H1 (cell line): ENCODE measurements around the gene FSTL4. TPM values are rescaled to one million over a fixed set of nuclear protein-coding genes. Genes with fewer than 3 reads are reported as not detected.

Experiments
- CTCF ChIA-PET: fragments of 300-600 bp; sonication (Branson Sonifier 250); formaldehyde crosslinking; loops from one replicate; lab custom pipeline; 2021; ENCODE audit not compliant: partially characterized antibody; lab: Charles Lee
- POLR2A ChIA-PET: fragments of 300-600 bp; sonication (Branson Sonifier 250); formaldehyde crosslinking; loops from one replicate; lab custom pipeline; 2021; ENCODE audit warnings: inconsistent platforms; ENCODE audit not compliant: partially characterized antibody; lab: Charles Lee
- DNase-seq, 2 experiments: peaks; one replicate each; pipeline versions ENCODE4 v3.0.0 to v3.0.0-alpha.2; 2010 to 2022; ENCODE audit warnings: low spot score in 2 of 2, low read depth in 1 of 2, mixed read lengths in 1 of 2
- FAIRE-seq: peaks from 2 replicates; lab custom pipeline; 2011; peaks lifted over from hg19 to GRCh38; lab: Jason Lieb, UNC
- H2AFZ ChIP-seq: 2 replicates; pipeline ENCODE4 v1.8.1; 2012; ENCODE audit warnings: low read length, inconsistent platforms
- H2AK5ac ChIP-seq: 2 replicates; pipeline ENCODE4 v1.6.1; 2013; ENCODE audit warnings: low read depth, low read length
- H2BK120ac ChIP-seq: replicated peaks from 2 replicates; pipeline ENCODE3; 2013; ENCODE audit warnings: low read depth, low read length, inconsistent platforms
- H2BK12ac ChIP-seq: 2 replicates; pipeline ENCODE4 v1.6.1; 2013; ENCODE audit warnings: low read depth, low read length
- H2BK15ac ChIP-seq: 2 replicates; pipeline ENCODE4 v1.6.1; 2013; ENCODE audit warnings: low read length
- H2BK20ac ChIP-seq: 2 replicates; pipeline ENCODE4 v1.6.1; 2013; ENCODE audit warnings: low read length
- H2BK5ac ChIP-seq: 2 replicates; pipeline ENCODE4 v1.6.1; 2013; ENCODE audit warnings: low read depth, low read length
- H3K14ac ChIP-seq: 2 replicates; pipeline ENCODE4 v1.6.1; 2013; ENCODE audit warnings: inconsistent platforms; ENCODE audit not compliant: insufficient read length
- H3K18ac ChIP-seq: 2 replicates; pipeline ENCODE4 v1.6.1; 2013; ENCODE audit warnings: low read length; ENCODE audit errors: extremely low read depth
- H3K23ac ChIP-seq: 2 replicates; pipeline ENCODE4 v1.6.1; 2013; ENCODE audit warnings: inconsistent platforms; ENCODE audit not compliant: insufficient read length
- H3K23me2 ChIP-seq: 2 replicates; pipeline ENCODE4 v1.6.1; 2013; ENCODE audit warnings: low read depth, low read length
- H3K27ac ChIP-seq: 2 replicates; pipeline ENCODE4 v1.6.1; 2011; ENCODE audit warnings: low read depth, low read length, inconsistent platforms
- H3K27me3 ChIP-seq, 4 experiments: replicated peaks in 1 of 4; 1 replicate in 1 of 4; 2 replicates in 3 of 4; pipeline versions ENCODE4 v1.6.1 to v1.8.1; 2011 to 2013; ENCODE audit warnings: low read length in 3 of 4, mild to moderate bottlenecking in 3 of 4, inconsistent platforms in 2 of 4, mixed read lengths in 2 of 4, moderate library complexity in 1 of 4; ENCODE audit not compliant: control insufficient read depth in 3 of 4, insufficient read depth in 3 of 4; ENCODE audit errors: extremely low read depth in 1 of 4
- H3K36me3 ChIP-seq, 4 experiments: 2 replicates each; pipeline versions ENCODE4 v1.6.1 to v1.8.1; 2011 to 2013; ENCODE audit warnings: mild to moderate bottlenecking in 4 of 4, low read length in 3 of 4, moderate library complexity in 2 of 4, control low read depth in 1 of 4, inconsistent platforms in 1 of 4; ENCODE audit not compliant: insufficient read depth in 4 of 4, control insufficient read depth in 2 of 4
- H3K4ac ChIP-seq: replicated peaks from 2 replicates; pipeline ENCODE3; 2013; ENCODE audit warnings: low read length, low read depth, mixed read lengths, inconsistent platforms; ENCODE audit not compliant: insufficient read length
- H3K4me1 ChIP-seq, 4 experiments: replicated peaks in 1 of 4; 1 replicate in 1 of 4; 2 replicates in 3 of 4; pipeline versions ENCODE4 v1.6.1 to v1.8.1; 2011 to 2013; ENCODE audit warnings: low read length in 3 of 4, inconsistent platforms in 2 of 4, mixed read lengths in 1 of 4; ENCODE audit not compliant: insufficient read depth in 4 of 4, control insufficient read depth in 3 of 4
- H3K4me2 ChIP-seq, 2 experiments: 2 replicates each; pipeline versions ENCODE4 v1.6.1 to v1.8.1; 2011 to 2013; ENCODE audit warnings: low read depth in 2 of 2, low read length in 2 of 2, control low read depth in 1 of 2, inconsistent platforms in 1 of 2, mild to moderate bottlenecking in 1 of 2; ENCODE audit not compliant: insufficient read depth in 1 of 2
- H3K4me3 ChIP-seq, 4 experiments: fragments of 200-600, 300-600 bp in 1 of 4; sonication (generic), shearing (Covaris generic), sonication (Bioruptor Twin) in 1 of 4; 2 replicates each; pipeline versions ENCODE4 v1.5.1 to v1.8.1; 2011 to 2016; ENCODE audit warnings: low read length in 4 of 4, low read depth in 3 of 4, control low read depth in 2 of 4, inconsistent platforms in 2 of 4, mild to moderate bottlenecking in 2 of 4, mixed read lengths in 1 of 4, moderate library complexity in 1 of 4; ENCODE audit not compliant: insufficient read depth in 2 of 4; ENCODE audit errors: extremely low read depth in 1 of 4
- H3K56ac ChIP-seq: replicated peaks from 2 replicates; pipeline ENCODE3; 2013; ENCODE audit warnings: low read depth, mild to moderate bottlenecking, mixed read lengths, low read length, inconsistent platforms; ENCODE audit not compliant: insufficient read length
- H3K79me1 ChIP-seq: 2 replicates; pipeline ENCODE4 v1.6.1; 2013; ENCODE audit warnings: low read depth, low read length, control low read depth
- H3K79me2 ChIP-seq, 2 experiments: 2 replicates each; pipeline versions ENCODE4 v1.6.1 to v1.8.1; 2012 to 2013; ENCODE audit warnings: low read length in 2 of 2, mild to moderate bottlenecking in 2 of 2, inconsistent platforms in 1 of 2; ENCODE audit not compliant: insufficient read depth in 2 of 2, control insufficient read depth in 1 of 2
- H3K9ac ChIP-seq, 4 experiments: replicated peaks in 1 of 4; 1 replicate in 1 of 4; 2 replicates in 3 of 4; pipeline versions ENCODE4 v1.6.1 to v1.8.1; 2011 to 2013; ENCODE audit warnings: low read depth in 3 of 4, low read length in 3 of 4, control low read depth in 2 of 4, mild to moderate bottlenecking in 2 of 4, moderate library complexity in 2 of 4, inconsistent platforms in 1 of 4; ENCODE audit errors: extremely low read depth in 1 of 4
- H3K9me3 ChIP-seq, 2 experiments: 2 replicates each; pipeline versions ENCODE4 v1.6.1 to v1.8.1; 2012 to 2013; ENCODE audit warnings: mild to moderate bottlenecking in 2 of 2, moderate library complexity in 2 of 2, control low read depth in 1 of 2, inconsistent platforms in 1 of 2, low read depth in 1 of 2, low read length in 1 of 2, mixed read lengths in 1 of 2; ENCODE audit not compliant: insufficient read depth in 2 of 2
- H4K20me1 ChIP-seq, 2 experiments: replicated peaks in 1 of 2; 2 replicates each; pipeline versions ENCODE3 to v1.8.1; 2011 to 2013; ENCODE audit warnings: inconsistent platforms in 2 of 2, low read length in 2 of 2, mild to moderate bottlenecking in 1 of 2; ENCODE audit not compliant: insufficient read depth in 2 of 2, control insufficient read depth in 1 of 2
- H4K5ac ChIP-seq: 2 replicates; pipeline ENCODE4 v1.6.1; 2013; ENCODE audit warnings: low read length, low read depth, mixed read lengths, inconsistent platforms; ENCODE audit not compliant: insufficient read length
- H4K8ac ChIP-seq: 2 replicates; pipeline ENCODE4 v1.8.0; 2013; ENCODE audit warnings: mild to moderate bottlenecking, moderate library complexity, low read length, inconsistent platforms; ENCODE audit not compliant: insufficient read depth; ENCODE audit errors: extremely low read depth
- H4K91ac ChIP-seq: replicated peaks from 2 replicates; pipeline ENCODE3; 2013; ENCODE audit warnings: low read length, mixed read lengths, inconsistent platforms; ENCODE audit not compliant: insufficient read length
- WGBS, 2 experiments: shearing (Covaris generic) in 1 of 2; methylation state at CpG; one replicate each; pipeline versions ENCODE4 v1.1.6 to v1.1.7; 2013 to 2015; ENCODE audit warnings: low lambda C conversion rate in 2 of 2, mixed read lengths in 2 of 2, inconsistent platforms in 1 of 2, low coverage in 1 of 2, missing lambda C conversion rate in 1 of 2; ENCODE audit not compliant: insufficient replicate concordance in 2 of 2, insufficient coverage in 1 of 2, insufficient read length in 1 of 2; ENCODE audit errors: extremely low coverage in 1 of 2, missing lambda C conversion rate in 1 of 2; 5-methylcytosine and 5-hydroxymethylcytosine counted together
- polyA plus RNA-seq, 7 experiments: library from polyadenylated mRNA; depleted of rRNA in 3 of 7; stranded (reverse) in 5 of 7; unstranded in 2 of 7; fragments of >200 nt in 5 of 7; fragments of 200-250 nt in 2 of 7; gene quantifications; 1 replicate in 5 of 7; 2 replicates in 1 of 7; 4 replicates in 1 of 7; pipeline versions ENCODE4 v1.2.1 to v1.2.3, GENCODE V29; 2011 to 2013; ENCODE audit warnings: missing spikeins in 2 of 7, mixed read lengths in 2 of 7
- total RNA-seq: library from RNA; stranded (reverse); fragmentation: NEBNext Ultra II Directional; extraction: Animal tissue kit (Norgen Biotek cat#: 25700); gene quantifications from 2 replicates; pipeline ENCODE4 v1.2.1, GENCODE V29; 2021
- TF ChIP-seq, protein P1 (sequence below): IDR thresholded peaks from 2 replicates; pipeline ENCODE4 v1.6.1; 2012; ENCODE audit warnings: inconsistent platforms

The FSTL4 gene
- total and polyA plus RNA-seq, 2 of the 8 experiments (the other 6 are each of a cell fraction or from before 2014, with no cell fraction given), result 3.1 to 4.1 TPM

DNA sequence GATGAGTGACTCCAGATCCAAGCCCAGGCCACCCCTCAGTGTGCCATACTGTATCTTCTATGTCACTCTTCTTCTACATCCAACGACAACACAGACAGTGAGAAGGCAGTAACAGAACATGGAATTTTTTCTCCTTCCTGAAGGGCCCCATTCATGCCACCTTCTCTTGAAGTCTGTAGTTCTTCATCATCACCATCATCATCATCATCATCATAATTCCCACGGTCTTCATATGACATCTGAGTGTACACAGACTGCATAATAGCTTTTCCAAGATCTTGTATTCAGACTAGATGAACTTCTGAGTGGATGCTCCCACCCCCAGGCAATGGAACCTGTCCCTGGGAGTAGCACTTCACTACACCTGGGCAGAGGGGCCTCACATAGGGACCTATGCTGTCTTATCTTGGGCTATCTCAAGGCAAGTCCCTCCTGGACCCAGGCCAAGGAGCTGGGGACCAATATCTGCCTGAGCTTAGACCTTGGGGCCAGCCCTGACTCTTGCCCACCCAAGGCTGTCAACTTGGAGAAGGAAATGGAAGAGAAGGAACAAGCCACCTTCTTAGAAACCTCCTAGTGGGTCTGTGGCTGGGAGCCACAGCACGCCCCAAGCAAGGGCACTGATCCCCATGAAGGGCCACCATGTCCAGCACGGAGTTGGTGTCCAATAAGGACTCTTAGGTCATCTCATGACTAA lies 159.1 kb downstream of the FSTL4 start:
- DNase-seq, result no peak
- Histone ChIP-seq H3K14ac (no peak overlapping the region), H2BK12ac (no peak overlapping the region), H2BK5ac (no peak overlapping the region), H3K27me3 (no peaks in the 10 kb centered on the region), H3K36me3 (no peaks in the 10 kb centered on the region), H3K27ac (no peak overlapping the region), H3K9ac (no peak overlapping the region), H3K23me2 (no peaks in the 10 kb centered on the region), H3K79me1 (no peaks in the 10 kb centered on the region), H4K8ac (no peak overlapping the region), H3K23ac (no peak overlapping the region), H3K4me1 (0 out of 7 replicates have a peak, but pooled peaks cover 0 to 2% (median 0%) of the 10 kb centered on the region in 4 experiments), H2BK20ac (no peak overlapping the region), H3K79me2 (no peaks in the 10 kb centered on the region), H2AFZ (no peak overlapping the region), H2BK120ac (no peak overlapping the region), H3K9me3 (no peaks in the 10 kb centered on the region), H2BK15ac (no peak overlapping the region), H4K5ac (no peak overlapping the region), H4K91ac (no peak overlapping the region), H4K20me1 (no peaks in the 10 kb centered on the region)
- ChIA-PET POLR2A (no interaction called here), CTCF (interaction anchor here (0.6 to 3.4 kb wide), 4 partner anchors 8 to 32 kb away, joined by 3 to 14 read pairs (median 5); no protein-coding TSS in a partner anchor)
- 80% methylated on average over 4 of the region's 4 CpGs; no CpG with 5 or more reads in 1 of the 2 experiments for WGBS, 2 experiments
- no peak for FAIRE-seq
- TF ChIP-seq, protein P1, sequence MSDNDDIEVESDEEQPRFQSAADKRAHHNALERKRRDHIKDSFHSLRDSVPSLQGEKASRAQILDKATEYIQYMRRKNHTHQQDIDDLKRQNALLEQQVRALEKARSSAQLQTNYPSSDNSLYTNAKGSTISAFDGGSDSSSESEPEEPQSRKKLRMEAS, result no peak
- TF ChIP-seq, all 59 proteins: peak for 0
- Histone ChIP-seq H3K4me3 (no peak overlapping the region), H3K4ac (no peak overlapping the region), H3K56ac (no peak overlapping the region), H2AK5ac (no peak overlapping the region), H3K18ac (no peak overlapping the region), H3K4me2 (no peak overlapping the region)
